Parathyroid adenoma (tissue), 2 donors: ENCODE data around the gene LSM3.
"Not testable (repeated sequence)": the region's sequence is repeated elsewhere in the genome, so short reads cannot be mapped to it uniquely, and the experiment has no call there.

Source experiments
- H2AFZ ChIP-seq: fragments of 300-600 bp; sonication (generic); one replicate; pipeline ENCODE4 v1.7.0; 2017; ENCODE audit warnings: antibody characterized with exemption, mild to moderate bottlenecking
- H3K27ac ChIP-seq: fragments of 300-600 bp; sonication (generic); one replicate; pipeline ENCODE4 v1.7.0; 2017
- H3K27me3 ChIP-seq: fragments of 300-600 bp; sonication (generic); one replicate; pipeline ENCODE4 v1.7.0; 2017; ENCODE audit warnings: low read length; ENCODE audit not compliant: control insufficient read depth, insufficient read depth
- H3K36me3 ChIP-seq: fragments of 300-600 bp; sonication (generic); one replicate; pipeline ENCODE4 v1.7.0; 2017; ENCODE audit warnings: low read length; ENCODE audit not compliant: control insufficient read depth, insufficient read depth
- H3K4me1 ChIP-seq: fragments of 300-600 bp; sonication (generic); one replicate; pipeline ENCODE4 v1.7.0; 2017; ENCODE audit warnings: control low read depth
- H3K4me2 ChIP-seq: fragments of 300-600 bp; sonication (generic); one replicate; pipeline ENCODE4 v1.7.0; 2017; ENCODE audit warnings: low read length
- H3K4me3 ChIP-seq: fragments of 300-600 bp; sonication (generic); one replicate; pipeline ENCODE4 v1.7.0; 2017; ENCODE audit warnings: low read depth, low read length
- H3K79me2 ChIP-seq: fragments of 300-600 bp; sonication (generic); one replicate; pipeline ENCODE4 v1.7.0; 2017; ENCODE audit warnings: control low read depth
- H3K9ac ChIP-seq: fragments of 300-600 bp; sonication (generic); one replicate; pipeline ENCODE4 v1.7.0; 2017; ENCODE audit warnings: mild to moderate bottlenecking
- H3K9me3 ChIP-seq: fragments of 300-600 bp; sonication (generic); one replicate; pipeline ENCODE4 v1.7.0; 2017; ENCODE audit warnings: low read length; ENCODE audit not compliant: control insufficient read depth
- CTCF ChIP-seq: fragments of 300-600 bp; sonication (generic); IDR thresholded peaks from one replicate; pipeline ENCODE4 v1.7.0; 2017; ENCODE audit warnings: antibody characterized with exemption, mild to moderate bottlenecking
- donor health status: primary hyperparathyroidism.

The LSM3 gene

DNA sequence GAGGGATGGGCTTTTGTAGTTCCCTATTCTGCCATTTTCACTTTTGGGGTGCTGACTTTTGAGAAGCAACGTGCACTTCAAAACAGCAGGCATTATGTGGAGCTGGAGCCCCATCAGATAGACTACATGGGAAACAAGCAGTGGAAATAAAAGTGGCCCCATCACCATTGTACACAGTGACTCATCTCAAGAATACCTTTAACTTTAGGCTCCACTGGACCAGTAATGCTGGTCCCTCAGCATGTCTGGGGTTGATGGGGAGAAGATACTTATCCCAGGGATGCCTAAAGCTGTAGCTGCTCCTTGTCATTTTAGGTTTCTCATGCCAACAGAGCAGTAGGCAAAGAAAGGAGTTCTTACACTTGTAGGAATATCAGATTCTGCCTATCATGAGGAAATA lies 45.0 kb downstream of the LSM3 start:
- no peak overlapping the region for H3K4me2 ChIP-seq
- no peak for TF ChIP-seq CTCF
- no peak overlapping the region for H3K4me3 ChIP-seq
- no peak overlapping the region for H3K27ac ChIP-seq
- H3K9ac ChIP-seq = no peak overlapping the region
- H2AFZ ChIP-seq = no peak overlapping the region
- H3K4me1 ChIP-seq = no peaks in the 10 kb centered on the region
- H3K36me3 ChIP-seq = no peaks in the 10 kb centered on the region
- no peaks in the 10 kb centered on the region for H3K27me3 ChIP-seq
- no peaks in the 10 kb centered on the region for H3K9me3 ChIP-seq
- no peaks in the 10 kb centered on the region for H3K79me2 ChIP-seq

GRCh38 chr3:14224895-14225294 lies 46.3 kb downstream of the LSM3 start:
- no peaks in the 10 kb centered on the region for H3K36me3 ChIP-seq
- H3K4me1 ChIP-seq = no peaks in the 10 kb centered on the region
- no peak overlapping the region for H3K4me2 ChIP-seq
- no peaks in the 10 kb centered on the region for H3K9me3 ChIP-seq
- no peaks in the 10 kb centered on the region for H3K79me2 ChIP-seq
- no peak overlapping the region for H3K27ac ChIP-seq
- no peak overlapping the region for H2AFZ ChIP-seq
- H3K9ac ChIP-seq = no peak overlapping the region
- TF ChIP-seq CTCF = no peak
- no peak overlapping the region for H3K4me3 ChIP-seq
- no peaks in the 10 kb centered on the region for H3K27me3 ChIP-seq

DNA sequence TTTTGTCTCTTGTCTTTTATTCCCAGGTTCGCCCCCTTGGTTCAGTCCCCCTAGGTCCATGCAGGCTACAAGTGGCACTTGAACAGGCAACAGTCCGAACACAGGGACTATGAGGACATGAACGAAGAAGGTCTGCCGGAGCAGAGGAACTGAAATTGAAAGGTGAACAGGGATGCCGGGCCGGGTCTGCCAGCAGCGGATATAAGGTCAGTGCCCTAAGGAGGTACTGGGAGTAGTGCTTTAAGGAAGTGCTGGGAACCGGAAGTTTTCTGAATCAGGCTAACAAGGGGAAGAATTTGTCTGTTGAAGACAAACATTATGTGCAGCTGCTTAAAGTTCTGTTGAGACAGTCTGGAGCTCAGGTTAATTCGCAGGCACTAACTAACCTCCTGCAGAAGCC lies 46.8 kb downstream of the LSM3 start:
- H3K27me3 ChIP-seq = no peaks in the 10 kb centered on the region
- H3K4me3 ChIP-seq = no peak overlapping the region
- no peaks in the 10 kb centered on the region for H3K79me2 ChIP-seq
- no peak for TF ChIP-seq CTCF
- H3K9ac ChIP-seq = no peak overlapping the region
- no peaks in the 10 kb centered on the region for H3K36me3 ChIP-seq
- no peaks in the 10 kb centered on the region for H3K9me3 ChIP-seq
- H3K4me1 ChIP-seq = no peaks in the 10 kb centered on the region
- H2AFZ ChIP-seq = no peak overlapping the region
- H3K27ac ChIP-seq = no peak overlapping the region
- no peak overlapping the region for H3K4me2 ChIP-seq

DNA sequence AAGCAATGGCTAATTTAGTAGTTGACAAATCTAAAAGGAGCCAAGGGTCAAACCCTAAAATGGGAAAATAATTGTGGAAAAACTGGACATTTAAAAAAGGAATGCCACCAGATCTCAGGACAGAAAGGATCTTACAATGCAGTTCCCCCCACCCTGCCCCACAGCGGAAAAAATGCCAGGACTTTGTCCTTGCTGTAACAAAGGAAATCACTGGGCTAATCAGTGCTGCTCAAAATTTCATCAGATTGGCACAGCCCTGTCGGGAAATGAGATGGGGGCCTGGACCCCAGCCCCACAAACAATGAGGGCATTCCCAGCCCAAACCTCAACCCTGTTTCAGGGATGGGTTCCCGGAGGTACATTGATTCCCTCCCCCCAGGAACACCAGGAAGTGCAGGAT lies 47.7 kb downstream of the LSM3 start:
- not testable (repeated sequence) for H3K79me2 ChIP-seq, H3K4me1 ChIP-seq, H2AFZ ChIP-seq, H3K27me3 ChIP-seq, H3K4me2 ChIP-seq, H3K9me3 ChIP-seq, H3K9ac ChIP-seq, H3K4me3 ChIP-seq, H3K36me3 ChIP-seq, H3K27ac ChIP-seq

- Histone ChIP-seq H3K36me3 (no peaks in the 10 kb centered on the region), H3K27ac (no peak overlapping the region), H3K4me2 (no peak overlapping the region), H3K27me3 (no peaks in the 10 kb centered on the region), H3K4me3 (no peak overlapping the region), H3K9ac (no peak overlapping the region), H3K4me1 (no peaks in the 10 kb centered on the region), H2AFZ (no peak overlapping the region), H3K79me2 (no peaks in the 10 kb centered on the region), H3K9me3 (no peaks in the 10 kb centered on the region)
- TF ChIP-seq CTCF = no peak
Measured at GRCh38 chr3:14227856-14228255, 49.2 kb downstream of the LSM3 start.
